ENCODE data around the gene ALKBH4.
A peak's percentile ranks its signal among the peaks of the same experiment; 100 is the strongest.
"Not testable (repeated sequence)": the region's sequence is repeated elsewhere in the genome, so short reads cannot be mapped to it uniquely, and the experiment has no call there.

Gene ALKBH4, protein sequence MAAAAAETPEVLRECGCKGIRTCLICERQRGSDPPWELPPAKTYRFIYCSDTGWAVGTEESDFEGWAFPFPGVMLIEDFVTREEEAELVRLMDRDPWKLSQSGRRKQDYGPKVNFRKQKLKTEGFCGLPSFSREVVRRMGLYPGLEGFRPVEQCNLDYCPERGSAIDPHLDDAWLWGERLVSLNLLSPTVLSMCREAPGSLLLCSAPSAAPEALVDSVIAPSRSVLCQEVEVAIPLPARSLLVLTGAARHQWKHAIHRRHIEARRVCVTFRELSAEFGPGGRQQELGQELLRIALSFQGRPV

GRCh38 chr7:102464577-102465280 lies at the start of gene ALKBH4, which contains the start of gene LRWD1:
Gene ALKBH4 (minus strand): TSS chr7:102464863. CDS start chr7:102464836, 27 bp downstream.
Gene LRWD1 (plus strand): TSS chr7:102464984. CDS start chr7:102465081, 97 bp downstream.
- H3K27ac ChIP-seq, result peak within 1 kb of the TSS; percentile 87
- TF ChIP-seq, protein P1, sequence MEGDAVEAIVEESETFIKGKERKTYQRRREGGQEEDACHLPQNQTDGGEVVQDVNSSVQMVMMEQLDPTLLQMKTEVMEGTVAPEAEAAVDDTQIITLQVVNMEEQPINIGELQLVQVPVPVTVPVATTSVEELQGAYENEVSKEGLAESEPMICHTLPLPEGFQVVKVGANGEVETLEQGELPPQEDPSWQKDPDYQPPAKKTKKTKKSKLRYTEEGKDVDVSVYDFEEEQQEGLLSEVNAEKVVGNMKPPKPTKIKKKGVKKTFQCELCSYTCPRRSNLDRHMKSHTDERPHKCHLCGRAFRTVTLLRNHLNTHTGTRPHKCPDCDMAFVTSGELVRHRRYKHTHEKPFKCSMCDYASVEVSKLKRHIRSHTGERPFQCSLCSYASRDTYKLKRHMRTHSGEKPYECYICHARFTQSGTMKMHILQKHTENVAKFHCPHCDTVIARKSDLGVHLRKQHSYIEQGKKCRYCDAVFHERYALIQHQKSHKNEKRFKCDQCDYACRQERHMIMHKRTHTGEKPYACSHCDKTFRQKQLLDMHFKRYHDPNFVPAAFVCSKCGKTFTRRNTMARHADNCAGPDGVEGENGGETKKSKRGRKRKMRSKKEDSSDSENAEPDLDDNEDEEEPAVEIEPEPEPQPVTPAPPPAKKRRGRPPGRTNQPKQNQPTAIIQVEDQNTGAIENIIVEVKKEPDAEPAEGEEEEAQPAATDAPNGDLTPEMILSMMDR (conservative IDR thresholded peaks at IDR 0.05), result peak; percentile 39

DNA sequence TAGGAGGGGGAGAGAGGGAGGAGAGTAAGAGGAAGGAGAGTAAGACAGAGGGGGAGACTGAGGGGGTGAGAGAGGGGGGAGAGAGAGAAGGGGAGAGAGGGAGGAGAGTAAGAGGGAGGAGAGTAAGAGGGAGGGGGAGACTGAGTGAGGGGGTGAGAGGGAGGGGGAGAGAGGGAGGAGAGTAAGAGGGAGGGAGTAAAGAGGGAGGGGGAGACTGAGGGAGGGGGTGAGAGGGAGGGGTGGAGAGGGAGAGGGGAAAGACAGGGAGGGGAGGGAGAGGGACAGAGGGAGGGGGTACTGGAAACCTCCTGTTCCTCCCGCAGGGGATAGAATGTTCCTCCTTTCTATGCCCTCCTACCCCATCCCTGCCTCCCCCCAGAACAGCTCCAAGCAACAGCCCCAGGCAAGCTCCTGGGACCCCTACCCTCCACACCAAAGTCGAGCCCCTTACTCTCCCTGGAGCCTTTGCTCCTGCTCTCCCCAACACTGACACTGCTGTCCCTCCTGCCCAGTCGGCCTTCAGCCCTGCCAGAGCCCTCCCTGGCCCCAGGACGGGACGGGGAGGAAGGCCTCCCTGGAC lies 48.1 kb upstream of the ALKBH4 start:
- H3K27ac ChIP-seq, result not testable (repeated sequence)

DNA sequence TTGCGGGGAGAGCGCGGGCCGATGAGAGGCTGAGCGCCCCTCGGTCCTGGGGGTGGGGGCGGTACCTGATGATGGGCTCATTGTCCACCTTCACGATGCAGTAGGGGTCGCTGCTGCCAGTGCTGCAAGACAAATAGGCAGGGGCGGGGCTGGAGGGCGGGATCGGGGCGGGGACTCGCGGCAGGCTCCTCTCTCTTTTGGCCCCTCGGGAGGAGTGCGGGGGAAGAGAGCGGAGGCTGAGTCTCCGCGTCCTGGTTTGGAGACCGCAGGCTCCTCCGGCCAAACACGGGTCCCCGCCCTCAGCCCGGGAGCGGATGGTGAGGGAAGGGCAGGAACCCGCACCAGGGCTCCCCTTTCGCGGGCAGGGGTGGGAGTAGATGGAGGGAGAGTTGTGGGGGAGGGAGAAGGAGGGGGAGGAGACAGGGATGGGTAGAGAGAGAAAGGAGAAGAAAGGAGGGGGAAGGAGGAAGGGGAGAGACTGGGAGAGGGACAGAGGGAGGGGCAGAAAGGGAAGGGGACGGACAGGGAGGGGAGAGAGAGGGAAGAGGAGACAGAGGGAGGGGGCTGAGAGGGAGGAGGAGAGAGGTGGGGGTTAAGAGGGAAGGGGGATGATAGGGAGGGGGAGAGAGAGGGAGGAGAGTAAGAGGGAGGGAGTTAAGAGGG lies 47.3 kb upstream of the ALKBH4 start:
- H3K27ac ChIP-seq, result not testable (repeated sequence)

GRCh38 chr7:102510575-102510974 lies 45.9 kb upstream of the ALKBH4 start:
- not testable (repeated sequence) for H3K27ac ChIP-seq

- H3K27ac ChIP-seq, result not testable (repeated sequence)
These were observed 42.9 kb upstream of the ALKBH4 start for GRCh38 chr7:102507410-102508088.

- not testable (repeated sequence) for H3K27ac ChIP-seq
These were observed 40.9 kb upstream of the ALKBH4 start for GRCh38 chr7:102505298-102506185.

GRCh38 chr7:102503141-102503540 lies 38.5 kb upstream of the ALKBH4 start:
- not testable (repeated sequence) for H3K27ac ChIP-seq

DNA sequence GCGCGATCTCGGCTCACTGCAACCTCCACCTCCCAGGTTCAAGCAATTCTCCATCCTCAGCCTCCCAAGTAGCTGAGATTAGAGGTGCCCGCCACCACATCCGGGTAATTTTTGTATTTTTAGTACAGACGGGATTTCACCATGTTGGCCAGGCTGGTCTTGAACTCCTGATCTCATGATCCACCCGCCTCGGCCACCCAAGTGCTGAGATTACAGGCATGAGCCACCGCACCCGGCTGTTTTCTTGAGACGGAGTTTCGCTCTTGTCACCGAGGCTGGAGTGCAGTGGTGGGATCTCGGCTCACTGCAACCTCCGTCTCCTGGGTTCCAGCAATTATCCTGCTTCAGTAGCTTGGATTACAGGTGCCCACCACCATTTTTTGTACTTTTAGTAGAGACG lies 33.7 kb upstream of the ALKBH4 start:
- H3K27ac ChIP-seq, result not testable (repeated sequence)

- not testable (repeated sequence) for H3K27ac ChIP-seq
These were observed 32.6 kb upstream of the ALKBH4 start for GRCh38 chr7:102497308-102497707.

DNA sequence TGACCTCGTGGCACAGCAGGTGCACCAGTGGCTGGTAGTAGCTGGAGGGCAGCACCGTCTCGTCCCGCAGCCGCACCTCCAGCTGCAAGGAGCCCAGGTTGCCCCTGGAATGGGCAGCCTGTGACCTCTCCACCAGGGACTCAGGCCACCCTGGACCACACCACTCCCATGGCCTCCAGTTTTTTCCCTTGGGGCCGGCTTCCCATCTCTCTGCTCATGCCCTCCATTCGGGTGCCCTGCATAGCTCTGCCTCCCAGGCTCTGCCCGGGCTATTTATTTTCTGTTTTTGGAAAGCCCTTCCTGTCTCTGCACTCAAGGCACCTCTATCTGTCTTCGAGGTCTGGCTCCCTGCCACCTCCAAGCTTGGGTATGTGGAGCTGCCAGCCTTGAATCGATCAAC lies 32.2 kb upstream of the ALKBH4 start:
- not testable (repeated sequence) for H3K27ac ChIP-seq

GRCh38 chr7:102494473-102495149 lies 29.9 kb upstream of the ALKBH4 start:
- H3K27ac ChIP-seq, result not testable (repeated sequence)

GRCh38 chr7:102494026-102494425 lies 29.4 kb upstream of the ALKBH4 start:
- H3K27ac ChIP-seq, result not testable (repeated sequence)

DNA sequence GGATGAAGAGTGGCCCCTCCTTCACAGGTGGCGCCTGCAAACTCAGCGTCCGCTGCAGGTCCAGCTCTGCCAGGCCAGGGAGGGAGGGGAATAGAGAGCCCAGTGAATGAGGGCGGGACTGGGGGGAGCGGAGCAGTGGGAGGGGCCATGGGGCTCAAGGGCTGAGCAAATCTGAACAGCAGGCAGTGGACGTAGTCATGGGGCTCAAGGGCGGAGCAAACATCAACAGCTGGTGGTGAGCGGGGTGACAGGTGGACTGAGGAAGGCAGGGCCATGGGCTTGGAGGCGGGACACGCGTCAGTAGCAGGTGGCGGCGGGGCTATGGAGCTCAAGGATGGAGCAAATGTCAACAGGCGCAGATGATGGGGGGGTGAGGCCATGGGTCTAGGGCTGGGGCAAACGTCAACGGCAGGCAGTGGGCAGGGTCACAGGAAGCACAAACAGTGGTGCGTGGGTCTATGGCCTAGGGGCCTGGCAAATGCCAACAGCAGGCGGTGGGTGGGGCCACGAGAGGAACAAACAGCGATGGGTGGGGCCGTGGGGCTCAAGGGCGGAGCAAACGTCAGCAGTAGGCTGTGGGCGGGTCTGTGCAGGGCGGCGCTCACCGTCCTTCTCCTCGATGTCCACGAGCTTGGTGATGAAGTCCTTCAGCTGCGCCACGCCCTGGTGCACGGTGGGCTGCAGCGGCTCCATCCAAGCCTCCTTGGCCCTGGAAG lies 28.7 kb upstream of the ALKBH4 start:
- not testable (repeated sequence) for H3K27ac ChIP-seq

GRCh38 chr7:102490529-102491075 lies 25.9 kb upstream of the ALKBH4 start:
- H3K27ac ChIP-seq, result not testable (repeated sequence)

DNA sequence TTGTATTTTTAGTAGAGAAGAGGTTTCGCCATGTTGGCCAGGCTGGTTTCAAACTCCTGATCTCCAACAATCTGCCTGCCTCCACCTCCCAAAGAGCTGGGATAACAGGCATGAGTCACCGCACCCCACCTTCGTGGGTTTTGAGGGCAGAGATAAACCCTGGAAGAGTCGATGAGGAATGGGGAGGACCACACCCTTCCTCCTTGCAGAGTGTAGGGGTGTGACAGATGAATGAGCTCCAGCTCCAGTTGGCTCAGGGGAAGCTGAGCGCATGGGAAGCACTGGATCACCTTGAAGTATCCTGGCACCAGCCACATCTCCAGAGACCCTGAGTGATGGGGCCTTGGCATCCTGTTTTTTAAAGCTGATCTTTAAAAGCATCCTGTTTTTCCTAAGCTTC lies 19.7 kb upstream of the ALKBH4 start:
- H3K27ac ChIP-seq, result not testable (repeated sequence)

GRCh38 chr7:102481962-102482361 lies 17.3 kb upstream of the ALKBH4 start:
- H3K27ac ChIP-seq, result not testable (repeated sequence)

Data from VCaP (cell line).